Esophagus squamous epithelium (tissue), 5 donors: Measurements from ENCODE around the gene CADM1. TPM values are rescaled to one million over a fixed set of nuclear protein-coding genes. Genes with fewer than 3 reads are reported as not detected.

Experiments
- DNase-seq: peaks from one replicate; lab custom pipeline; 2025; lab: John Stamatoyannopoulos, UW
- H3K27ac ChIP-seq, 4 donors: fragments of 200-600 bp; sonication (generic); one replicate each; pipeline ENCODE4 v1.5.1; 2016 to 2019; ENCODE audit warnings: mild to moderate bottlenecking in 1 of 4
- H3K27me3 ChIP-seq, 4 donors: fragments of 200-600 bp; sonication (generic); 1 replicate in 3 of 4; 2 replicates in 1 of 4; pipeline versions ENCODE4 v1.5.1 to v1.6.0; 2017 to 2021; ENCODE audit warnings: antibody characterized with exemption in 1 of 4
- H3K36me3 ChIP-seq, 3 donors: fragments of 200-600 bp; sonication (generic); one replicate each; pipeline ENCODE4 v1.5.1; 2016 to 2019
- H3K4me1 ChIP-seq, 3 donors: fragments of 200-600 bp; sonication (generic); one replicate each; pipeline ENCODE4 v1.5.1; 2017 to 2019
- H3K4me3 ChIP-seq, 4 donors: fragments of 200-600 bp; sonication (generic); 1 replicate in 3 of 4; 2 replicates in 1 of 4; pipeline ENCODE4 v1.5.1; 2016 to 2019; ENCODE audit warnings: mild to moderate bottlenecking in 2 of 4, moderate library complexity in 1 of 4
- H3K9me3 ChIP-seq, 3 donors: fragments of 200-600 bp; sonication (generic); one replicate each; pipeline ENCODE4 v1.5.1; 2016 to 2019
- POLR2A ChIP-seq, 4 donors: fragments of 450-650 bp; IDR thresholded peaks; one replicate each; pipeline ENCODE4 v1.6.1; 2017; ENCODE audit warnings: antibody characterized with exemption in 4 of 4, mild to moderate bottlenecking in 4 of 4, moderate library complexity in 3 of 4
- WGBS, 2 donors: methylation state at CpG; one replicate each; pipeline ENCODE4 v1.1.5; 2018; 5-methylcytosine and 5-hydroxymethylcytosine counted together
- intact Hi-C: fragments of 100-400 bp; cut with DNase I; formaldehyde crosslinking; loops from one replicate; pipeline ENCODE4 v1.15.0; 2022
- total RNA-seq, 4 donors: library from RNA; depleted of rRNA; stranded (reverse); fragments of >200 nt; gene quantifications; one replicate each; pipeline ENCODE4 v1.1.0, GENCODE V29; 2016
- TF ChIP-seq, protein P1 (sequence below), 6 experiments: fragments of 450-650 bp in 4 of 6; fragments of 200-600 bp in 2 of 6; sonication (generic) in 2 of 6; IDR thresholded peaks; one replicate each; pipeline ENCODE4 v1.5.1; 2016 to 2019; ENCODE audit warnings: antibody characterized with exemption in 6 of 6, mild to moderate bottlenecking in 4 of 6, moderate library complexity in 4 of 6
- donor health status: DM: yes; HTN: yes; CAD: no.

CADM1 gene
- total RNA-seq, 4 donors from 2014 or later, result 1.7 to 15.1 (median 8.3) TPM

DNA sequence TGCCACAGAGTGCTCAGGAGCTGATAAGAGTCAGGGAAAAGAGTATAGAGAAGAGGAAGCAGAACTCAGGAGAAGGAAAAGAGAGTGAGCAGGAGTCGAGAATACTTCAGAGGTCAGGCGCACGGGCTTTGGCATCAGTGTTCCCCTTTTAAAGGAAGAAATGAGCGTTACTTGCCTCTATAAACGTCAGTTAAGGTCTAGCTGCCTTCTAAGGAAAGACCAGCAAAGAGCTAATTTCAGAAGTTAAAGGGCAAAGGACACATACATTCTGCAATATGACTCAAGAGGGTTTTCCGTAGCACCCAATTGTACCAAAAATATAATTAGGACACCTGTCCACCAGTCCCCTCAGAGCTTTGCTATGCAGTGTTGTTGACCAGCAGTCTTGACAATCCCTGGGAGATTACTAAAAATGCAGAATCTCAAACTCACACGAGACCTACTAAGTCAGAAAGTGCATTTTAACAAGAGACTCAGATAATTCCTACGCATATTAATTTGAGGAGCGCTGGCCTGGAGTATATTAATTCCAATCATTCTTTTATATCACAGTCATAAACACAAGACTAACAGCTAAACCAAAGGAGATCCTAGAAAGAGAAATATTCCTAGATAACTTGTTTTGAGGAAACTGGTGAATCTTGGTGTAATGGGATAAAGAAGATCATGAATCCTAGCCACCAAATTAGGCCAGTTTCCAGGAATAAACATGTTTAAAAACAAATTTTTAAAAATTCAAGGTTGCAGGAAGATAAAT lies 249.0 kb downstream of the CADM1 start:
- DNase-seq, result no peak
- intact Hi-C loops, result no loop called here
- Histone ChIP-seq H3K4me3 (no peak overlapping the region), H3K36me3 (no peaks in the 10 kb centered on the region), H3K27ac (no peak overlapping the region), H3K9me3 (no peaks in the 10 kb centered on the region), H3K4me1 (no peaks in the 10 kb centered on the region), H3K27me3 (no peaks in the 10 kb centered on the region)
- 66 to 72% methylated on average over 9 of the region's 9 CpGs for WGBS, 2 donors
- TF ChIP-seq, protein P1, sequence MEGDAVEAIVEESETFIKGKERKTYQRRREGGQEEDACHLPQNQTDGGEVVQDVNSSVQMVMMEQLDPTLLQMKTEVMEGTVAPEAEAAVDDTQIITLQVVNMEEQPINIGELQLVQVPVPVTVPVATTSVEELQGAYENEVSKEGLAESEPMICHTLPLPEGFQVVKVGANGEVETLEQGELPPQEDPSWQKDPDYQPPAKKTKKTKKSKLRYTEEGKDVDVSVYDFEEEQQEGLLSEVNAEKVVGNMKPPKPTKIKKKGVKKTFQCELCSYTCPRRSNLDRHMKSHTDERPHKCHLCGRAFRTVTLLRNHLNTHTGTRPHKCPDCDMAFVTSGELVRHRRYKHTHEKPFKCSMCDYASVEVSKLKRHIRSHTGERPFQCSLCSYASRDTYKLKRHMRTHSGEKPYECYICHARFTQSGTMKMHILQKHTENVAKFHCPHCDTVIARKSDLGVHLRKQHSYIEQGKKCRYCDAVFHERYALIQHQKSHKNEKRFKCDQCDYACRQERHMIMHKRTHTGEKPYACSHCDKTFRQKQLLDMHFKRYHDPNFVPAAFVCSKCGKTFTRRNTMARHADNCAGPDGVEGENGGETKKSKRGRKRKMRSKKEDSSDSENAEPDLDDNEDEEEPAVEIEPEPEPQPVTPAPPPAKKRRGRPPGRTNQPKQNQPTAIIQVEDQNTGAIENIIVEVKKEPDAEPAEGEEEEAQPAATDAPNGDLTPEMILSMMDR (IDR thresholded peaks at IDR 0.05), result no peak
- TF ChIP-seq POLR2A (IDR thresholded peaks at IDR 0.05), result no peak

DNA sequence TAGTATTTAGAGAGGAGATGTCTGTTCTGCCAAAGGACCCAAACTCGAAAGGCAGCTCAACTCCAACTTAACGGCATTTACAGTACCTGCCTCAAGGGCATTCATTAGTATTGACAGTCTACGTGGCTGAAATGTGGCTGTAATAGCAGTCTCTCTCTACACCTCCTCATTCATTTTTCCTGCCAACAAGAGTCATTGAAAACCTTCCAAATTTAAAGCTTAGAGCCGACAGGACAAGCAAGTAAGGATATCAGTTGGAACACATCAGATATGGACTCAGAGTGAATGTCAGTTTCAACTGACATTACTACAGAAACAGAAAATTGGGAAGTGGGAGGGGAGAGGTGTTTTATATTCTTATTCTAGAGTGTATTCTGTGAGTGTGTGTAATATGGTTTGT lies 253.1 kb downstream of the CADM1 start:
- Histone ChIP-seq H3K9me3 (no peaks in the 10 kb centered on the region), H3K27me3 (no peaks in the 10 kb centered on the region), H3K4me1 (no peaks in the 10 kb centered on the region), H3K36me3 (no peaks in the 10 kb centered on the region), H3K4me3 (no peak overlapping the region), H3K27ac (no peak overlapping the region)
- 6 to 52% methylated on average over 4 of the region's 4 CpGs for WGBS, 2 donors
- no peak for DNase-seq
- TF ChIP-seq POLR2A (IDR thresholded peaks at IDR 0.05), result no peak
- TF ChIP-seq, protein P1 (IDR thresholded peaks at IDR 0.05), result no peak
- intact Hi-C loops, result no loop called here

DNA sequence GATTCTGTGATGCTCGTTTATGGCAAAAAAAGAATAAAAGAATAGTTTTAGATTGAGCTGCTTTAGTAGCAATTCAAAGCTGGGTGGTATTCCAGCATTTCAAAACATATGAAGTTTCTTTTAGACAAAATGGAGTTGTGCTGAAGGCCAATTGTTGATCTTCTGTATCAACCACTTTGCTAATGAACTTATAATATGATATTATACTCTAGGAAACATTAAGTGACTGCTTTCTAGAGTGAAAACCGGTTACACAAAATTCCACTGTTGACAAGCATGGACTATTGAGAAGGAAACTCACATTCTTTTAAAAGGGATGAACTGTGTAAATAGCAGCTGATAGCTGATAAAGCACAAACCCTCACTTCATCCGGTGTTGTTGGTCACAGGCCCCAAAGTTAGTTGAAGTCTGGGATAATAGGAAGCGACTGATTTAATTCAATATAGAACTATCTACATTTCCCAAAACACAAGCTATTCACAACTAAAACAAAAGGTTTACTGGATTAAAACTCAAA lies 255.1 kb downstream of the CADM1 start:
- Histone ChIP-seq H3K27me3 (no peaks in the 10 kb centered on the region), H3K9me3 (no peaks in the 10 kb centered on the region), H3K36me3 (no peaks in the 10 kb centered on the region), H3K4me3 (no peak overlapping the region), H3K27ac (no peak overlapping the region), H3K4me1 (no peaks in the 10 kb centered on the region)
- intact Hi-C loops, result no loop called here
- 61% methylated on average over 4 of the region's 4 CpGs for WGBS, 2 donors
- TF ChIP-seq, protein P1 (IDR thresholded peaks at IDR 0.05), result no peak
- no peak for TF ChIP-seq POLR2A (IDR thresholded peaks at IDR 0.05)
- no peak for DNase-seq

DNA sequence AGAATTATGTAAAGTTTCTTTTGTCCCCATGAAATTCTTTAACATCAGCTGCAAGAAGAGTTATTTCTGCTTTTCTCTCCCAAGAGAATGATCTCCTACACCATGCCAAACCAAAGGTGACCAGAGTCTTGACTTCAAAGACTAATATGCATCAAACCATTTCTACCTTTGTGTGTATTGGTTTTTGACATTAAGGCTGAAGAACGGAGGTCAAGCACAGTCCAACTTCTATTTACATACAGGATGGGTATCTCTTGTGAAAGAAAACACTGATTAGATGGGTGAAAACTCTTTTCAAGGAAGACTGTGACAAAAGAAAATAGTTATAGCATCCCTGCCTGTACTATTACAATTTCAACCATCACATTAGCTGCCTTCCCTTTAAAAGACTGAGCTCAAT lies 256.3 kb downstream of the CADM1 start:
- no peak overlapping the region for H3K27ac ChIP-seq
- no peak for TF ChIP-seq POLR2A (IDR thresholded peaks at IDR 0.05)
- TF ChIP-seq, protein P1 (IDR thresholded peaks at IDR 0.05), result no peak
- 50 to 82% methylated on average over 1 of the region's 1 CpG for WGBS, 2 donors
- DNase-seq, result no peak
- intact Hi-C loops, result no loop called here
- H3K36me3 ChIP-seq, result no peaks in the 10 kb centered on the region
- no peaks in the 10 kb centered on the region for H3K4me1 ChIP-seq
- H3K27me3 ChIP-seq, result no peaks in the 10 kb centered on the region
- H3K4me3 ChIP-seq, result no peak overlapping the region
- no peaks in the 10 kb centered on the region for H3K9me3 ChIP-seq

DNA sequence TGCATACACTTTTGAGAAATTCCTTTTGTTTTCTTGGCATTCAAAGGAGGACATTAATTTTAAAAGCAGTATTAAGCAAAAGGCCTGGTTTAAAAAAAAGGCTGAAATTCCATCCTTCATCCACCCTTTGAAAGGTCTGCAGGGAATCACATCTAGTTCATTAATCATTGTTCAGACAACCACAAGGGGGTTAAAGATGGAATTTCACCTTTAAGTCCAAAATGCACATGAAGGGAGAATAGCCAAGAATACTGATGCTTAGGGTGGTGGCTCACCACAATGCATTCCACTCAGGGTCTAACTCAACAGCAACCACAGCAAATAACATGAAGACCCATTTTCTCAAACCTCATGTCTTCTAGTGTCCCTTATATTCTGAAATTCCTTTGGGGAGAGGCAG lies 256.9 kb downstream of the CADM1 start:
- DNase-seq, result no peak
- TF ChIP-seq POLR2A (IDR thresholded peaks at IDR 0.05), result no peak
- H3K4me1 ChIP-seq, result no peaks in the 10 kb centered on the region
- H3K27me3 ChIP-seq, result no peaks in the 10 kb centered on the region
- H3K9me3 ChIP-seq, result no peaks in the 10 kb centered on the region
- H3K27ac ChIP-seq, result no peak overlapping the region
- no peaks in the 10 kb centered on the region for H3K36me3 ChIP-seq
- H3K4me3 ChIP-seq, result no peak overlapping the region
- intact Hi-C loops, result no loop called here
